ENCODE results near the gene PRPH2. TPM values are rescaled to one million over a fixed set of nuclear protein-coding genes. Genes with fewer than 3 reads are reported as not detected.

Gene PRPH2, protein sequence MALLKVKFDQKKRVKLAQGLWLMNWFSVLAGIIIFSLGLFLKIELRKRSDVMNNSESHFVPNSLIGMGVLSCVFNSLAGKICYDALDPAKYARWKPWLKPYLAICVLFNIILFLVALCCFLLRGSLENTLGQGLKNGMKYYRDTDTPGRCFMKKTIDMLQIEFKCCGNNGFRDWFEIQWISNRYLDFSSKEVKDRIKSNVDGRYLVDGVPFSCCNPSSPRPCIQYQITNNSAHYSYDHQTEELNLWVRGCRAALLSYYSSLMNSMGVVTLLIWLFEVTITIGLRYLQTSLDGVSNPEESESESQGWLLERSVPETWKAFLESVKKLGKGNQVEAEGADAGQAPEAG
- 0.49 and 1.1 TPM in 2 replicates for total RNA-seq

DNA sequence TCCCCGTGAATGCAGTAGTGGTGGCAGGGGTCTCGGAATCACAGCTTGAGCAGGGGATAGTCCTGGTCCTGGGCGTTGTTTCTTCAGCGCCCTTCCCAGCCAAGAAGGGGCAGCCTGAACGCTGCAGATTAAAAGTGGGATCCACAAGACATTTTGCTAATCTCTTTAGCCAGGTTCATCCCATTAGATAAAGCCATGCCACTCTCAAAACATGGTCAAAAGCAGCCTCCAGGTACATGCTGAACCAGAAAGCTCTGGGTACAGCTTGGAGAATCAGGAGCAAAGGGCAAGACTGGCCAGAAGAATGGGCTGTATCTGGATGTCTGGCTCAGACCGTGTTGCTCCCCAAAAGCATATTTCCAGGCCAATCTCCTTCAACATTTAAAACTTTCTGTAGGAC, at the start of gene PRPH2:
Gene PRPH2, minus strand, starts transcription at position 101 of the 400 bp plus-strand sequence. CDS start 263 bp downstream, outside the sequence.

DNA sequence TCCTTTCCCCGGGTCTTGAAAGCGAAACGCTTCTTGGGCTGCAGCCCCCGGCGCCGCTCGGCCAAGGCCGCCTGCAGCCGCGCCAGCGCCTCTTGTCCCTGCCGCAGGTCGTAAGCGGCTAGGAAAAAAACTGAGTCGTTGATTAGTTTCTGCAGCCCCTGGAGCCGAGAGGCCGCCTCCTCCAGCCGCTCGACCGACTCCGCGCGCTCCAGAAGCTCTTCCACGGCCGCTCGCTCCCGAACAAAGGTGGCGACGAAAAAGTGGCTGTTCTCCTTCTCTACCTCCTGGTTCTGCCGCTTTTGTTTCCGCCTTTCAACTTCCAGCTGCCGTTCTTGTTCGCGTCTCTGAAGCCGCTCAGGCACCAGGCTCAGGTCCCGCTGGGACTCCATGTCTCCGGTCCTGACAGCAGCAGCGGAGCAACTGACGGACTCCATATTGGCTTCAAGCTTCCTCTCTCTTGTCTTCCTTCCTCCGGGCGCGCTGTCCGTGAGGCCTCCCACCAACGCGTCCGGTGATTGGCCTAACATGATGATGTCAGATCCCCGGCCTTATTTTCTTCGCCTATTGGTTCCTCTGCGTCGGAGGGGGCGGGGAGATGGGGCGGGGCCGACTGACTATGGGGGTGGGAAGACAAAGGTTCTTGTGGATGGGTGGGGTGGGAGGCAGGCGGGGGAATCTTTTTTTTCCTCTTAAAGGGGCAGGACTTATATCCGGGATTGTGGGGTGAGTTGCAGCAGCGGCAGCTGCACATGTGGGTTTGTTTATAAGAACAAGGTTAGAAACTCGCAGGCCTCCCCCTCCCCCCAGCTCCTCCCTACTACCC, 23.5 kb upstream of the PRPH2 start, which contains the start of gene TBCC:
Gene TBCC, minus strand, starts transcription at position 464 of the 823 bp plus-strand sequence. Its CDS starts 30 bp downstream, at position 434.

Other genes with a start within 250 kb of the PRPH2 start
- 17.3 and 35.7 TPM in 2 replicates for gene UBR2, start 158.6 kb downstream of the PRPH2 start, total RNA-seq
- gene TBCC, start 23.5 kb upstream of the PRPH2 start, total RNA-seq: 32.5 and 35.1 TPM in 2 replicates
- 2.4 and 6.3 TPM in 2 replicates for gene BICRAL, start 59.5 kb upstream of the PRPH2 start, total RNA-seq
- gene RPL7L1, start 157.0 kb upstream of the PRPH2 start, total RNA-seq: 74.3 and 105 TPM in 2 replicates
- gene PTCRA, start 193.5 kb upstream of the PRPH2 start, total RNA-seq: not detected in 2 replicates
- 26.6 and 41.3 TPM in 2 replicates for gene CNPY3, start 206.9 kb upstream of the PRPH2 start, total RNA-seq
- under 0.01 TPM in 1 of 2 replicates, not detected in the other for gene GNMT, start 238.2 kb upstream of the PRPH2 start, total RNA-seq